Measurements from ENCODE around the gene RLF.
"Not testable (repeated sequence)": the region's sequence is repeated elsewhere in the genome, so short reads cannot be mapped to it uniquely, and the experiment has no call there.

Gene RLF

DNA sequence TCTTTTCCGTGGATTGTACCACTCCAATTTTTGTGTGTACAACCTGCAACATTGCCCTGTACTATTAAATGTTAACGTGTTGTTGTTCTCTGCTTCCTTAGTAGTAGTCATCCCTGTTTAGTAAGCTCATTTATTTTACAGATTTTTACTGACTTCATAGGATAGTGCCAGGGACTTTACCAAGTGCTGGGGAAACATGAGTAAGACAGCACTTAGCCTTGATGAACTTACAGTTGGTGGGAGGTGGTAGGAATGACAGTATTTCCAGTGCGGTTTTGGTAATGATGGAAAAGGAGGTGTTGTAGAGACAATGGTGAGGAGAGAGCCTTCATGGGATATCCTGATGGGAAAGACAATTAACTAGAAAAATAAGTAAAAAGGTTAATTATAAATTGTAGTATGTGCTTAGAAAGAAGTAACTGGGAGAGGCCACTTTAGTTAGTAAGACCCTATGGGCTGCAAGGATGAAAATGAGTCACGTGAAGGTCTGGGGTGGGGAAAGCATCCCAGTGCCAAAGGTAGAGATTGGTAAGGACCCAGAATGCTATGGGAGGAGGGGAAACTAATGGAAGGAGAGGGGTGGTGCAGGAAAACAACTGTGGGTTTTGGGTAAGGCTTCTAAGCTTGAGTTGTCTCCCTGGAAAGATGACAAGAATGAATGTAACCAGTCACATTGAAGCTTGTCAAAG lies 1.7 kb downstream of the RLF start:
- DNase-seq = no peak

DNA sequence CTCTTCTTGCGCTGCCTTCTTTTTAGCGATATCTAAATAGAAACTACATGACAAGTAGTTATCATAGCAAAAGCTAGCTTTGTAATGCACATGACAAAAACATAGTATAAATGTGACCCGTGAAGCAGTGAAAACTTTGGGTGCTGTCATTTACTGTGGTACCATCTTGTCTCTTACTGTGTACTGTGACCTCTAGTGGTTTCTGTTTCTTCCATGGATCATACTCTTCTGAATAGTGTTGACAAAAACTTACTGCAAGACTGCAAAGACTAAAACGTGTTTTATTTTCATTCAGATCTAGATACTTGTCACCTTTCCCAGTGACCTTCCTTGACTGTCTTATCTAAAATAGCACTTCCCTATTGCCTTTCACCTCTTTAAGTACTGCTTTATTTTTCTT lies 6.1 kb downstream of the RLF start:
- DNase-seq = no peak

DNA sequence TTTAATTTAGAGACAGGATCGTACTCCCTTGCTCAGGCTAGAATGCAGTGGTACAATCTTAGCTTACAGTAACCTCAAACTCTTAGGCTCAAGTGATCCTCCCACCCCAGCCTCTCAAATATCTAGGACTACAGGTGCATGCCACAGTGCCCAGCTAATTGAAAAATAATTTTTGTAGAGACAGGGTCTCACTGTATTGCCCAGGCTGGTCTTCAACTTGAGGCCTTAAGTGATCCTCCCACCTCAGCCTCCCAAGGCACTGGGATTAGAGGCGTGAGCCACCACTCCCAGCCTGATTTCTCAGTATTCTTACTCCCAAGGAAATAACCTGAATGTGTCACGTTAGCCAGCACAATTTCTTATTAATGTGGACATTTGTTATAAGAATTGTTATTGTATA lies 9.8 kb downstream of the RLF start:
- DNase-seq = no peak

DNA sequence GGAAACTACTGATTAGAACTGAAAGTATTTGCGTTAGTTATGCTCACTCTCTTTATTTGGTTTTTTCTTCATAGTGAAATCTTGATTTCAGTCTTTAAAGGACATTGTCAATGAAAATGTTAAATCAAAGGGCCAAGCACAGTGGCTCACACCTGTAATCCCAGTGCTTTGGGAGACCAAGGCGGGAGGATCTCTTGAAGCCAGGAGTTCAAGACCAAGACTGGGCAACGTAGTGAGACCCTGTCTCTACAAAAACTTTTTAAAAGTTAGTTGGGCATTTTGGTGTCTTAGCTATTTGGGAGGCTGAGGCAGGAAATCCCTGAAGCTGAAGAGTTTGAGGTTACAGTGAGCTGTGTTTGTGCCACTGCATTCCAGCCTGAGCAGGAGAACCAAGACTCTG lies 13.6 kb downstream of the RLF start:
- DNase-seq = no peak

DNA sequence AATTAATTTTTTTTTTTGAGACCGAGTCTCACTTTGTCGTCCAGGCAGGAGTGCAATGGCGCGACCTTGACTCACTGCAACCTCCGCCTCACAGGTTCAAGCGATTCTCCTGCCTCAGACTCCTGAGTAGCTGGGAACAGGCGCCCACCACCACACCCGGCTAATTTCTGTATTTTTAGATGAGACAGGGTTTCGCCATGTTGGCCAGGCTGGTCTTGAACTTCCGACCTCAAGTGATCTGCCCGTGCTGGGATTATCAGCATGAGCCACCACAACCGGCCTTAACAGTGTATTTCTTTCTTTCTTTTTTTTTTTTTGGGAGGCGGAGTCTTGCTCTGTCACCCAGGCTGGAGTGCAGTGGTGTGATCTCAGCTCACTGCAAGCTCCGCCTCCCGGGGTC lies 15.8 kb downstream of the RLF start:
- DNase-seq = not testable (repeated sequence)

DNA sequence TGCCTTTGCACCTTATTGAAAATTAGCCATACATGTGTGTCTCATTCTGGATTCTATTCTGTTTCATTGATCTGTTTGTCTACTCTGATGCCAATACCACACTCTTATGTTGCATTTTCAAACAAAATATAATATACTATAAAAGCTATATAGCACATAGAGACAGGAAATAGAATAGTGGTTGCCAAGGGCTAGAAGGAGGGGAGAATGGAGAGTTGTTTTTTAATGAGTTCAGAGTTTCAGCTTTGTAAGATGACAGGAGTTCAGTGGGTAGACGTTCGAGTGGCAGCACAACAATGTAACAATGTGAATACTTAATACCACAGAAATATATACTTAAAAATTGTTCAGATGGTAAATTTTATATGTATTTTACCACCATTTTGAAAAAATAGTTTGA lies 17.0 kb downstream of the RLF start:
- DNase-seq = no peak

DNA sequence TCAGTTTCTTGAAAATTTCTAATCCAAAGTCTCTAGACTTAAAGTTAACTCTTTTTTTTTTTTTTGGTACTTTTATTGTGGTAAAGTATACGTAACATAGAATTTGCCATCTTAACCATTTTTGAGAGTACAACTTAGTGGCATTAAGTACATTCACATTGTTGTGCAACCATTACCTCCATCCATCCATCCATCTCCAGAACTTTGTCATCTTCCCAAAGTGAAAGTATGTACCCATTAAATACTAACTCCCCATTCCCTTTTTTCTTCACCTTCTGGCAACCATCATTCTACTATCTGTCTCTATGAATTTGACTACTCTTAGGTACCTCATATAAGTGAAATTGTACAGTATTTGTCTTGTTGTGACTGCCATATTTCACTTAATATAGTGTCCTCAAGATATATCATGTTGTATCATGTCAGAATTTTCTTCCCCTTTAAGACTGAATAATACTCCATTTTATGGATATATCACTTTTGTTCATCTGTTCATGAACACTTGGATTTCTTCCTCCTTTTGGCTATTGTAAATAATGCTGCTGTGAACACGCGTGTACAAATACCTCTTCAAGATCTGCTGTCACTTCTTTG lies 18.4 kb downstream of the RLF start:
- DNase-seq = no peak

DNA sequence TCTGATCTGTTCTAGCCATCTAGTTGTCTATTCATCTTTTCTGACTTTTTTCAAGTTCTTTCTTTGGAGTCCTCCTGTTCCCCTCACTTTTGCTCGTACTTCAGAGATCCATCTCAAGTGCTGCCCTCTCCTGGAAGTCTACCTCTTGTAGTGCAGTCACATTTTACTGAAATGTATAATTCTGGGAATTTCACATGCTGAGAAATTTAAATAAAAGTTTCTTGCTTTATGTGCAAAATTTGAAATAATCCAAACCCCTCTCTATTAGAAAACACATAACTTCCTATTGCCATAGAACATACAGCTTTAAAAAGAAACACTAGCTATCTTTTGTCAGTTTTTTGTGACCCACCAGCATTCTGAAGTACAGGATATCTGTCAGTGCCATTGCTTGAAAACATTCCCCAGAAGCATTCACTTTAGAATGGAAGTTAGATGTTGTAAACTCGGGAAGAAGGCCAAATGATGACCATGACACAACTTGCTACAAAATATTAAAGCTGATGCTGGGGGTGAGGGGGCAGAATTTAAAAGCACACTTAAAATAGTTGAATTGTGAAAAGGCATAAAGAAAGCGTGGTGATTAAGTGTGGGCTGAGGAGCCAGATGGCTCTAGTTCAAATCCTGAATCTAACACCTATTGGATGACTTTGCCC lies 22.0 kb downstream of the RLF start:
- DNase-seq = no peak

DNA sequence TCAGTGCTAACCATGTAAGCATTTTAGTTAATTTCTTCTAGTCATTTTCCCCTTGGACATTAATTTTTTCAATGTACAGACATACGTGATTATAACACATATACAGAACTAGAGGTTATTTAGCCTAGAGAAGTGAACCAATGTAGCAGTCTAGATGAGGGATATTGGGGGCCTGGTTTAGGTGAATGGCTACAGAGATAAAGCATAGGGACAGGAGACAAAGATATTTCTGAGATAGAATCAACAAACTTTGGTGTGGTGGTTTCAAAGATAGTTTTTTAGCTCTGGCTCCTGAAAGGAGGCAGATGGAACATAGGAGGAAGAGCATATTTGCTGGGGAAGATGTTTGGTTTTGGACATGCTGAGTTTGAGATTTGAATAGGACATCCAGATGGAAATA lies 23.0 kb downstream of the RLF start:
- no peak for DNase-seq

DNA sequence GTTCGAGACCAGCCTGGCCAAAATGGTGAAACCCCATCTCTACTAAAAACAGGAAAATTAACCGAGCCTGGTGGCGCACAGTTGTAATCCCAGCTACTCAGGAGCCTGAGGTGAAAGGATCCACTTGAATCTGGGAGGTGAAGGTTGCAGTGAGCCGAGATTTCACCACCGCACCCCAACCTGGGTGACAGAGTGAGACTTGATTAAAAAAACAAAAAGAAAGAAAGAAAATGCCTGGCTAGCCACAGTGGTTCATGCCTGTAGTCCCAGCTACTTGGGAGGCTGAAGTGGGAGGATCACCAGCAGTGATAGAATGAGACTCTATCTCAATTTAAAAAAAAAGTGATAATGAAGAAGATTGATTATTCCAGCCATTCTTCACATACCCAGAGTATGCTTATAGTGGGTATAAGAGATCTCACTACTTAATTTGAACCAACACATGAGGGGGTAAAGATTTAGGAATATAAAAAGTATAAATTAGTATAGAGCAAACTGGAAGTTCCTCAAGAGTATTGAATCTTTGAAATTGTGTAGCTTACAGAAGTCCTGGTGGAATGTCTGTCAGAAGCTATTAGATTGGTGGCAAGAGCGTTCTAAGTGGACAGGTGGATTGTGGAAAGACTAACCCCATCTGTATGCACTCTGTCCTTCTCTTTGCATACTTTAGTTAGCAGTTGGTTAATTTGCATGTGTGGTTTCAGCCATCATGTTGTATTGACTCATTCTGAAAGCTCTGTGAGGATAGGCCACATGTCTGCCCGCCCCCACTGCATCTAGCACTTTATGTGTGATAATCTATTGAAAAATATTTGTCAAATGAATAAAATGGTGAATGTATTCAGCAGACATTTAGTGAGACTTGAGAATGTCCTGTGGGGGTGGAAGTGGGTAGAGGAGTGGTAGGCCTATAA lies 25.0 kb downstream of the RLF start:
- DNase-seq = peak; percentile 12

DNA sequence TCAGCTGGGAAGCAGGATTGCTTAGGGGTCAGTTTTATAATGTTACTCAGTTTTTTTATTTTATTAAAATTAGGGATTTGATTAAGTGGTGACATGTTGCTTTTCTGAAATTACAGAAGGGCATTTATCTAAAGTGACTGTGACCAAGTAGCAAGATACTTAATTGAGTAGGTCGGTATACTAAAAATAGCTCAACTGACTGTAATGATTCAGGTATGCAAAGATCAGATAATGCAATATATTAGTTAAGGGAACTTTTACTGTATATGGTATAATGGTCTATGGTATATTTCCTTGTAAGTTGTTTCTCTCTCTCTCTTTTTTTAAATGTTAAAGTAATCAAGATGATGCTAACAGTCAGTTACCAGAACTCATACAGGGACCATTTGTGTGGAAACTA lies 26.2 kb downstream of the RLF start:
- no peak for DNase-seq

DNA sequence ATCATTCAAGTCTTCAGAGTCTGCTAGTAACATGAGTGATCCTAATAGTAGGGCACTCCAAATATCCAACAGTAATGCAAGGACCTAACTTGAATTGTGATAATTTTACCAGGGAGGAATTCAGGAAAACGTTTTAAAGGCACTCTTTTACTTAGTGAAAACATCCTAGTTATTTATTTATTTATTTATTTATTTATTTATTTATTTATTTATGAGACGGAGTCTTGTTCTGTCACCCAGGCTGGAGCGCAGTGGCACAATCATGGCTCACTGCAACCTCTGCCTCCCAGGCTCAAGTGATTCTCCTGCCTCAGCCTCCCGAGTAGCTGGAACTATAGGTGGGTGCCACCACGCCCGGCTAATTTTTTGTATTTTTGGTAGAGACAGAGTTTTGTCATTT lies 33.5 kb downstream of the RLF start:
- not testable (repeated sequence) for DNase-seq

DNA sequence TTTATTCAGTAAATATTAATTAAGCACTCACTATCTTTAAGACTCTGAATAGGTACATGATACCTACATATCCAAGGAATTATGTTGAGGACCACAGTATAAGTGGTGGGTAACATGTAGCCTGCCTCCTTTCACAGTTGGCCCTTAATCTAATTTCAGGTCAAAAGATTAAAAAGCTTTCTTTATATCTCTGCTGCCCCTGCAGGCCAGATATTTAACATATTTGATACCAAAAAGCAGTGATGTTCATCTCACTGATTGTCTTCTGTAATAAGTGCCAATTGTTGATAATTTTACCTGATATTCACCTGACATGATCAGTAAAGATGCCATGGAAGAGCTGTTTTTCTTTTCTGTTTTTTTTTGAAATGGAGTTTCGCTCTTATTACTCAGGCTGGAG lies 36.5 kb downstream of the RLF start:
- DNase-seq = no peak

DNA sequence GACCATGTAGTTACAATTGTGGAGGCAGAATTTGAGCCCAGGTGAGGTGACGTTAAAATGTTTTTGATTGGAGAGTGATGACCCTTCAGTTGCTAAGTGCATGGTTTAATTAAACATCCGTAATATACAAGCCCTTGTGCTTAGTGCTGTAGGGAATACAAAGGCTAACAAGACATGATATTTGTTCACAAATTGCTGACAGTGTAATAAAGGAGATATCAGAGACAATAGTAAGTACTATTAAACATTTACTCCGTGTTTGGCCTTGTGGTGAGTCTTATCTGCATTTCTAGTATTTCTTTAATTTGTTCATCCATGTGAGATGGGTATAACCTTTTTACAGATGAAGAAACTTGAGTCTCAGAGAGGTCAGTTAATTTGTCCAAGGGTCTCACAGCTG lies 37.9 kb downstream of the RLF start:
- no peak for DNase-seq

DNA sequence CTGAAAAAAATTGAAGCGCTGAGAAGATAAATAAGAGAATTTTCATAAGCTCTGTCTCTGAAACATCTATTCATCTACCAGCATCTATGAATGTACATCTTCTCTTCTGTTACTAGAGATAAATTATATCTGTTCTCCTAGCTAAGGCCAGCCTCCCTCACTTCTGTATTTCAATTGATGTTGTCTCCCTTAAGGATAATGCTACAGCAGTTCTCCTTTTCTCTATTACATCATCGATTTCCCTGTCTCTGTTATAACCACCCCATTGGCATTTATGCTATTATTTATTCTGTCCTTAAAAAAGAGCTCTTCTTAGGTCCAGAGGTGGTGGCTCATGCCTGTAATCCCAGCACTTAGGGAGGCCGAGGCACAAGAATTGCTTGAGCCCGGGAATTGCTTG lies 43.7 kb downstream of the RLF start:
- DNase-seq = no peak

DNA sequence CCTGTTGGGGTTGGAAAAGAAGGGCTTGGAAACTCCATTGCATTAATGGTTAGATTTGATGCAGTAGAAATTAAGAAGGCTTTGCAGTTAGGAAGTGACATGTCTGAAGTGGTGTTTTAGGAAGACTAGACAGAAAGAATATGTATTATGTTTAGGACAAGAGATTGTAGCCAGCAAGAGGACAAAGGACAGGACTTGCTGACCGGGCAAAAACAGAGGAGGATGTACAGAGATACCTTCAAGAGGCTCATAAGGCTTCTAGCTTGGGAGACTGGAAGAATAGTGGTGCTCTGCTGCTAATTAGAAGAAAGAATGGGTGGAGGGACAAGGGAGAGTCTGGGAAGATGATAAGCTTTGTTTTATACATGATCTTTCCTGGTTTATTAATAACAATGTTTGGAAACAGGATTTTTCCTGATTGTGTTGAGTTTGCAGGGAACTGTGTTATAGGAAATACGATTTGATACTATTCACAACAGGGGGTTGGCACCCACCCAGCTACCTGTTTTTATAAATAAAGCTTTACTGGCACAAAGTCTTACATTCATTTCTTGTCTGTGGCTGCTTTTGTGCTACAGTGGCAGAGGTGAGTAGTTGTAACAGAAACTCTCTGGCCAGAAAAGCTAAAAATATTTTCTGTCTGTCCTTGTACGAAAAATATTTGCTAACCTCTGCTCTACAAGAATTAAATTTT lies 49.5 kb downstream of the RLF start:
- DNase-seq = no peak

DNA sequence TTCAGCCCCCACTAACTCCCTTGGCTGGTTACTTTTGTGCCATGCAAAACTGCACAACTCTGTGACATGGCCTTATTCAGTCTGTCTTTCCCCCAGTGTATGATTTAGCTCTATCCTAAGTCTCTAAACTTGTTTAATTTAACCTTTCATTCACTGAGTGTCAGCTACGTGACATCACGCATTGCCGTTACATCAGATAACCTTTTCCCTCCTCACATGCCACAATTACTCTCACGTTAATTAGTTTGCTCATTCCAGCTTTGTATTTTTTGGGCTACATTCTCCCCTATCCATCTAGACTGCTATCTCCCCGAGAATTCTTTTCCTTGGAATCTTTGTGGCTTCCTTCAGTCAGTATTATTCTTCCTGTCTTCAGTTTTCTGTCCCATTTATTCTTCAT lies 57.1 kb downstream of the RLF start:
- no peak for DNase-seq

DNA sequence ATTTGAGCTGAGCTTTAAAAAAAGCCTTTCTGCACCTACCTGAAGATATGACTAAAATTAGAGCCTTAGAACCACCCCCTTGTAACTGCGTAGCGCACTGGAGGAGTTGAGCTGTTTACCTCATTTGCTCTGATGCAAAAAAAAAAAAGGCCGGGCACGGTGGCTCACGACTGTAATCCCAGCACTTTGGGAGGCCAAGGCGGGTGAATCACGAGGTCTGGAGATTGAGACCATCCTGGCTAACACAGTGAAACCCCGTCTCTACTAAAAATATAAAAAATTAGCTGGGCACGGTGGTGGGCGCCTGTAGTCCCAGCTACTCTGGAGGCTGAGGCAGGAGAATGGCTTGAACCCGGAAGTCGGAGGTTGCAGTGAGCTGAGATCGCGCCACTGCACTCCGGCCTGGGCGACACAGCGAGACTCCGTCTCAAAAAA lies 60.3 kb downstream of the RLF start:
- DNase-seq = not testable (repeated sequence)

DNA sequence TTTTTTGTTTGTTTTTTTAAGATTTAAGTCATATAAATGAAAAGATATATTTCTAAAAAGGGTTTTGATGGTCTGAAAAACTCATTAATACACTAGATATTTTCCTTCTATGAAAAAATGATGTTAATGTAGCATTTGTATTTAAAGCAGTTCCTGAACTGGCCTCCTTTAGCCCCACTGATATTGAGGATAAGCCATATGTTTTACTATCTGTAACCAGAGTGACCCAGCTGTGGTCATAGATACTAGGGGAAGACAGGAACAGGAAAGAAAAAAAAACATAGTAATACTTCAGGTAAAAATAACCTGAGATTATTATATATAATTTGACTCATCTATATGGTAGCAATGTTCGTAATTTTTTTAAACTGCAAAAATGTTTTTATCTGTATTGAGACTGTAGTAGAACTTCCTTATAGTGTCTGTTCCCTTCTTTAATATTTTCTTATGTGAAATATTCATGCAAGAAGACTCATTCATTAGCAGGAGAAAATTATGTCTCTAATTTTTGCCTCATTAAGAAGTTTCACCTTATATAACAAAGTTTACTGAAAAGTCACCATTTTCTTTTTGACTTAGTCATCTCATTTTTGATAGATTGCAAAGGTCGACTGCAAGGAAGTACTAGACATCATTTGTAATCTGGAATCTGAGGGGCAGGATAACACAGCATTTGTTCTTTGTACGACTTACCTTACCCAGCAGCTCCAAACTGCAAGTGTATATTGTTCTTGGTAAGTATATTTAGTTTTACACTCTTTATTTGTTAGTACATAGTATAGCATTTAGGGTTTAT lies 61.0 kb downstream of the RLF start:
- no peak for DNase-seq

DNA sequence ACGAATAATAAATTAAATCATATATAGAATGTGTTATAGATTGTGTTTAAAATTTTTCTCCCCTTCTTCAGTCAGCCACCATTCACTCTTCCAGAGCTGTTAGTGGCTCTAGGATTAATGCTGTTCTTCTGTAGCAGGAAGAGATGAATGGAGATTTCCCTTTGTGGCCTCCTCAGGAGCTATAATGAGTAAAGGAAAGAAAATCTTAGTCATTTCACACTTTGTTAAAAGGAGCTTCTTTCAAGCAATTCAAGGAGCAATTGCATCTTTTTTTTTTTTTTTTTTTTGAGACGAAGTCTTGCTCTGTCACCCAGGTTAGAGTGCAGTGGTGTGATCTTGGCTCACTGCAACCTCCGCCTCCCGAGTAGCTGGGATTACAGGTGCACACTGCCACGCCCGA lies 62.9 kb downstream of the RLF start:
- DNase-seq = no peak

DNA sequence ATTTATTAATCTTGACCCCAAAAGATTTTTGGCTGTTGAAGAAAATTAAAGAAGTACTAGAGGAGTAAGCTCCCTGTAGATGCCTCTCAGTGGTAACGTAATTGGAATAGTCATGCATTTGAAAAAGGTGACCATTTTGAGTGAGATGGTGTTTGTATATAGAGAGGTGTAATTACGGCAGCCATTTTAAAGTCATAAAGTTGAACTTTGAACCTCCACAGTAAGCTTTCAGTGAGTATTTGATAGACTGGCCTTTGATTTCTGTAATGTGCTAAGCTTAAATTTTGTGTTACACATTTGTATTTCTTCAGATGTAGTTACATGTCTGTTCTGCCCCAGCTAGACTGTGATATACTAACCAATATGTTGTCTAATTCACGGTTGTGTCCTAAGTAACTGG lies 65.0 kb downstream of the RLF start:
- no peak for DNase-seq

DNA sequence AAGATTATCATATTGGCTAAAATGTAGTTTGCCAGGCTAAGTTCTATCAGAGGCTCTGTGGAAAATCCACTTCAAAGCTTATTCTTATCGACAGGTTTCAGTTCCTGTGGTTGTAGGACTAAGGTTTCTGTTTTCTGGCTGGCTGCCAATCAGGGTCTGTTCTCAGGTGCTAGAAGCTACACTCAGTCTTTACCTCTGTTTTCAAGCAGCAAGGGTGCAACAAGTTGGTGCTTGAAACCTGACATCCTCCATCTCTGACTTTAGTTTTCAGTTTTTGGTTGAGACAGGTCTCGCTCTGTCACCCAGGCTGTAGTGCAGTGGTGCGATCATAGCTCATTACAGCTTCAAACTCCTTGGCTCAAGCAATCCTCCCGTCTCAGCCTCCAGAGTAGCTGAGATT lies 71.3 kb downstream of the RLF start:
- peak; percentile 31 for DNase-seq
